ENCODE results near the gene SPP2.

DNA sequence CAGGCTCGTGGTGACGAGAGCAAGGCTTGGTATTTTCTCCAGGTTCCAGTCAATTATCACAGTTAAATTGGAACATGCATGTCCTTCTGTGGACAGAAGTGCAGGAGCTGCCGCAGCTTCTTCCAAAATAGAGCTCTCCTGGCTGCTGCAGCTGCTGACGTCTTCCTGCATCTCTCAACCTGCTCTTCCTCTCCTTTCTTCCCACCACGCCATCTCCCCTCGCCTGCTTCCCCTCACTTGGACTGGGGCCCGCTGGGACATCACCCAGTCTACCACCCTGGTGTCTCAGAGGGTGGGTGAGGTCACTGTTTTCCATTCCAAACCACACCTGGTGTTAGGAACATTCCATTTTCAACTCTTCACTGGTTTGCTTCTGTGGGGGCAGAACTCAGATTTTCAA lies 41.4 kb downstream of the SPP2 start:
- TF ChIP-seq, protein P1, sequence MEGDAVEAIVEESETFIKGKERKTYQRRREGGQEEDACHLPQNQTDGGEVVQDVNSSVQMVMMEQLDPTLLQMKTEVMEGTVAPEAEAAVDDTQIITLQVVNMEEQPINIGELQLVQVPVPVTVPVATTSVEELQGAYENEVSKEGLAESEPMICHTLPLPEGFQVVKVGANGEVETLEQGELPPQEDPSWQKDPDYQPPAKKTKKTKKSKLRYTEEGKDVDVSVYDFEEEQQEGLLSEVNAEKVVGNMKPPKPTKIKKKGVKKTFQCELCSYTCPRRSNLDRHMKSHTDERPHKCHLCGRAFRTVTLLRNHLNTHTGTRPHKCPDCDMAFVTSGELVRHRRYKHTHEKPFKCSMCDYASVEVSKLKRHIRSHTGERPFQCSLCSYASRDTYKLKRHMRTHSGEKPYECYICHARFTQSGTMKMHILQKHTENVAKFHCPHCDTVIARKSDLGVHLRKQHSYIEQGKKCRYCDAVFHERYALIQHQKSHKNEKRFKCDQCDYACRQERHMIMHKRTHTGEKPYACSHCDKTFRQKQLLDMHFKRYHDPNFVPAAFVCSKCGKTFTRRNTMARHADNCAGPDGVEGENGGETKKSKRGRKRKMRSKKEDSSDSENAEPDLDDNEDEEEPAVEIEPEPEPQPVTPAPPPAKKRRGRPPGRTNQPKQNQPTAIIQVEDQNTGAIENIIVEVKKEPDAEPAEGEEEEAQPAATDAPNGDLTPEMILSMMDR (IDR thresholded peaks at IDR 0.05) = no peak
- no peak for TF ChIP-seq POLR2A (IDR thresholded peaks at IDR 0.05)
